Stomach (tissue), 8 donors: Measurements from ENCODE around the gene TTF2. TPM values are rescaled to one million over a fixed set of nuclear protein-coding genes. Genes with fewer than 3 reads are reported as not detected.

ENCODE experiments used
- polyA plus RNA-seq, 3 donors: library from polyadenylated mRNA; stranded (reverse); fragments of 200-250 nt; gene quantifications; one replicate each; pipeline ENCODE4 v1.2.3, GENCODE V29; 2013
- small RNA-seq, 4 donors: library from RNA; depleted of rRNA; stranded (forward); fragments of <200 nt; gene quantifications; one replicate each; pipeline ENCODE3, GENCODE V24; 2016
- total RNA-seq, 5 donors: library from RNA; depleted of rRNA; stranded (reverse); fragments of >200 nt; gene quantifications; one replicate each; pipeline versions ENCODE4 v1.1.0 to v1.2.3, GENCODE V29; 2014 to 2016
- donor health status: healthy with polysubstance abuse.
- donor health status: Bipolar disorder and iron deficiency.
- donor health status: healthy.

TTF2 gene
- total and polyA plus RNA-seq, 8 donors = 1.7 to 58.7 (median 10.7) TPM

Small RNAs within 50 kb of the gene (small RNA-seq; reads per million reads assigned to genes)
- 0.20 to 2.1 (median 0.26) reads per million in 4 donors for gene MIR942

Other genes with a start within 250 kb of the TTF2 start
- gene PTGFRN, start 150.4 kb upstream of the TTF2 start, total RNA-seq = 10 to 100 TPM; 30.9 to 66.6 (median 47.2) TPM
- gene PTGFRN, start 150.4 kb upstream of the TTF2 start, polyA plus RNA-seq = 10 to 100 TPM in 1 of 3 donors, 1 to 10 TPM in 2; 3.8 to 42.9 (median 9.7) TPM
- 1 to 10 TPM in 3 of 5 donors, under 1 TPM in 1, not detected in 1; 0.45 to 8.8 (median 2.0) TPM for gene CD101, start 58.6 kb upstream of the TTF2 start, total RNA-seq
- gene CD101, start 58.6 kb upstream of the TTF2 start, polyA plus RNA-seq = 1 to 10 TPM in 2 of 3 donors, not detected in 1; 1.4 to 1.9 TPM
- gene TRIM45, start 61.4 kb downstream of the TTF2 start, total RNA-seq = 1 to 10 TPM in 2 of 5 donors, under 1 TPM in 2, not detected in 1; 0.29 to 6.8 (median 2.5) TPM
- 1 to 10 TPM in 2 of 3 donors, under 1 TPM in 1; 0.61 to 2.9 (median 1.9) TPM for gene TRIM45, start 61.4 kb downstream of the TTF2 start, polyA plus RNA-seq
- 1 to 10 TPM in 1 of 5 donors, under 1 TPM in 1, not detected in 3; 0.73 to 3.2 TPM for gene VTCN1, start 150.6 kb downstream of the TTF2 start, total RNA-seq
- gene VTCN1, start 150.6 kb downstream of the TTF2 start, polyA plus RNA-seq = under 1 TPM in 2 of 3 donors, not detected in 1; 0.48 to 0.56 TPM